22Rv1 (cell line): ENCODE data around the gene VPS45.
A peak's percentile ranks its signal among the peaks of the same experiment; 100 is the strongest.

Source experiments
- H3K27ac ChIP-seq: fragments of 450-650 bp; 2 replicates; pipeline ENCODE4 v1.5.1; 2017
- ZFX ChIP-seq: fragments of 450-650 bp; IDR thresholded peaks from 2 replicates; pipeline ENCODE4 v1.6.1; 2017; ENCODE audit warnings: antibody characterized with exemption, borderline replicate concordance
- TF ChIP-seq, protein P1 (sequence below): fragments of 450-650 bp; IDR thresholded peaks from 2 replicates; pipeline ENCODE4 v1.5.1; 2017; ENCODE audit warnings: mild to moderate bottlenecking

The VPS45 gene

DNA sequence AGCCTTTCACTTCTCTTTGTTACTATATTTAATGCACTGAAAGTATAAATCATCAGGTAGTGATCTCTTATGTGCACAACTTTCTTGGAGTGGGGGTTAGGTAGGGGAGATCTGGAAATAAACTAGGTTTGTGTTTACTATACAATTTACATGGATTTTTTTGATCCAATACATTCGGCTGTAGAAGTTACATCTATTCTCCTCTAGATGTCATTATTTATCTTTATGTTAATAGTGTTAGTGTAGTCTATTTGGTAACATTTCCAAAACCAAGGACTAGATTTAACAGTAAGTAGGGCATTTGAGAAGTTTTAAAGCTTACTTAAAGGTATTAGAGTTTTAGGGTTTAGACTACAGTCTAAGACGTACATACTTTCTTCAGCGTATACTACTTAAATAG lies 5.4 kb downstream of the VPS45 start:
- H3K27ac ChIP-seq = no peak overlapping the region
- TF ChIP-seq ZFX = no peak
- TF ChIP-seq, protein P1, sequence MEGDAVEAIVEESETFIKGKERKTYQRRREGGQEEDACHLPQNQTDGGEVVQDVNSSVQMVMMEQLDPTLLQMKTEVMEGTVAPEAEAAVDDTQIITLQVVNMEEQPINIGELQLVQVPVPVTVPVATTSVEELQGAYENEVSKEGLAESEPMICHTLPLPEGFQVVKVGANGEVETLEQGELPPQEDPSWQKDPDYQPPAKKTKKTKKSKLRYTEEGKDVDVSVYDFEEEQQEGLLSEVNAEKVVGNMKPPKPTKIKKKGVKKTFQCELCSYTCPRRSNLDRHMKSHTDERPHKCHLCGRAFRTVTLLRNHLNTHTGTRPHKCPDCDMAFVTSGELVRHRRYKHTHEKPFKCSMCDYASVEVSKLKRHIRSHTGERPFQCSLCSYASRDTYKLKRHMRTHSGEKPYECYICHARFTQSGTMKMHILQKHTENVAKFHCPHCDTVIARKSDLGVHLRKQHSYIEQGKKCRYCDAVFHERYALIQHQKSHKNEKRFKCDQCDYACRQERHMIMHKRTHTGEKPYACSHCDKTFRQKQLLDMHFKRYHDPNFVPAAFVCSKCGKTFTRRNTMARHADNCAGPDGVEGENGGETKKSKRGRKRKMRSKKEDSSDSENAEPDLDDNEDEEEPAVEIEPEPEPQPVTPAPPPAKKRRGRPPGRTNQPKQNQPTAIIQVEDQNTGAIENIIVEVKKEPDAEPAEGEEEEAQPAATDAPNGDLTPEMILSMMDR = peak; percentile 53

DNA sequence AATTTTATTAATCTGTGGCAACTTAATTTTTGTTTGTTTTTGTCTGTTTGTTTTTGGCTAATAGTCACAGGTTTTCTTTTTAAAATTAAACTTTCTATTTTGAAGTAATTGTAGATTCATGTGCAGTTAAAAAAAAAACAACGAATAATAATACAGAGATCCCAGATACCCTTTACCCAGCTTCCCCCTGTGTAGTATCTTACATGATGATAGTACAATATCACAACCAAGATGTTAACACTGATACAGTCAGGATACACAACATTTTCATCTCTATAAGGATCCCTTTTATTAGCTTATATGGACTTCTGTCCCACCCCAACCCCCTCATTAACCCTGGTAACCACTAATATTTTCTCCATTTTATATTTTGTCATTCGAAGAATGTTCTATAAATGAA lies 5.9 kb downstream of the VPS45 start:
- no peak overlapping the region for H3K27ac ChIP-seq
- no peak for TF ChIP-seq ZFX
- TF ChIP-seq, protein P1 = no peak

GRCh38 chr1:150076066-150076465 lies 8.5 kb downstream of the VPS45 start:
- H3K27ac ChIP-seq = no peak overlapping the region
- TF ChIP-seq, protein P1 = no peak
- TF ChIP-seq ZFX = no peak

GRCh38 chr1:150076985-150077384 lies 9.4 kb downstream of the VPS45 start:
- TF ChIP-seq, protein P1 = no peak
- no peak for TF ChIP-seq ZFX
- no peak overlapping the region for H3K27ac ChIP-seq

GRCh38 chr1:150080784-150081183 lies 13.2 kb downstream of the VPS45 start:
- TF ChIP-seq ZFX = no peak
- TF ChIP-seq, protein P1 = no peak

DNA sequence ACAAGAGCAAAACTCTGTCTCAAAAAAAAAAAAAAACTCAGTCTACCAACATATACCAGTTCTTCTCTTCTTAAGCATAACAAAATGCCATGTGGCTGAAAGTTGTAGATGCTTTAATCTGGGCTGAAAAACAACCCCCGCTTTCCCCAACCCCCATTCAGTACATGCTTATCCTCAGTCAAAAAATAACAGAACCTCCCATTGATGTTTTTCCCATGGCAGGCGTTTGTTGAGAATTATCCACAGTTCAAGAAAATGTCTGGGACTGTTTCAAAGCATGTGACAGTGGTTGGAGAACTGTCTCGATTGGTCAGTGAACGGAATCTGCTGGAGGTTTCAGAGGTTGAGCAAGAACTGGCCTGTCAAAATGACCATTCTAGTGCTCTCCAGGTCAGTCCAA lies 14.9 kb downstream of the VPS45 start:
- H3K27ac ChIP-seq = no peak overlapping the region
- TF ChIP-seq, protein P1 = no peak
- no peak for TF ChIP-seq ZFX

More at GRCh38 chr1:150080784-150081183, 13.2 kb downstream of the VPS45 start:
- H3K27ac ChIP-seq = no peak overlapping the region

DNA sequence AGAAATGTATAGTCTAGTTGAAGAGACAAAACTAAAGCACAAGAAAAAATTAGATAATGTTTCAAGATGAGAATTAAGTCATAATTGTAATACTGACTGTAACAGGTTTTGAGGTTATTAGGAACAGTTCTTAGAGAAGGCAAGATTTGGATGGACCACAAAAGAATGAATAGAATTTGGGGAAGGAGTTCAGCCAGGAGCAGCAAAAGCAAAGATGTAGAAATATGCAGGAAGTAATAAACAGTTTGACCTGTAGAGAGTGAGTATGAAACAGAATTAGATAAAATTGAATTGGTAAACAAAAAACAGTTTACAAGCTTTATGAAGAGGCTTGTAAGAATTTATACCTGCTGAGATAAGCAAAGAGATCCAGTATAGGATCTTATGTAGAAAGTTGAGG lies 16.3 kb downstream of the VPS45 start:
- TF ChIP-seq ZFX = no peak
- TF ChIP-seq, protein P1 = no peak
- no peak overlapping the region; the same call in 1 of the 2 replicates for H3K27ac ChIP-seq
